ENCODE results near the gene PC.

DNA sequence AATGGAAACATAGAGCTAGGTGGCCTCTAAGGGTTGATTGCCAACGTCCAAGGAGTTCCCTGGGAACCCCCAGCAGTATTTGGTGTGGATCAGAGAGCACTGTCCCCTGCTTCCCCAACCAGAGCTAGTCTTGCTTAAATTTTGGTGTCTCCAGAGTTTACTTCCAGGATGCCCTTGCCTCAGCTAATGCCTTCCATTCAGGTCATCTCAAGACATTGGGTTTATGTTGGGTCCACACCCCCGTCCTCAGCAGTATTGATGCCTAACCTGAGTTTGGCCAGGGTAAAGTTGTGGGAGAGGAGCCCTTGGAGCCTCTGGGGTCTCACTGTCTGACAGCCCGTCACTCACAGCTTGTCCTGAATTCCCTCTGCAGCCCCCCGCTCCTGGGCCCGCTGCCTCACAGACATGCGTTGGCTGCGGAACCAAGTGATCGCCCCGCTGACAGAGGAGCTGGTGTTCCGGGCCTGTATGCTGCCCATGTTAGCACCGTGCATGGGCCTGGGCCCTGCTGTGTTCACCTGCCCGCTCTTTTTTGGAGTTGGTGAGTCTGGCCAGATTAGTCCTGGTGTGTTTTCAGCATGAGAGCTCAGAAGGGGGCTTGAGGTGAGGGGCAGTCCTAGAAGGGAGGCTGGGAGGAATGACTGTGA lies 113.6 kb downstream of the PC start:
- TF ChIP-seq, protein P1, sequence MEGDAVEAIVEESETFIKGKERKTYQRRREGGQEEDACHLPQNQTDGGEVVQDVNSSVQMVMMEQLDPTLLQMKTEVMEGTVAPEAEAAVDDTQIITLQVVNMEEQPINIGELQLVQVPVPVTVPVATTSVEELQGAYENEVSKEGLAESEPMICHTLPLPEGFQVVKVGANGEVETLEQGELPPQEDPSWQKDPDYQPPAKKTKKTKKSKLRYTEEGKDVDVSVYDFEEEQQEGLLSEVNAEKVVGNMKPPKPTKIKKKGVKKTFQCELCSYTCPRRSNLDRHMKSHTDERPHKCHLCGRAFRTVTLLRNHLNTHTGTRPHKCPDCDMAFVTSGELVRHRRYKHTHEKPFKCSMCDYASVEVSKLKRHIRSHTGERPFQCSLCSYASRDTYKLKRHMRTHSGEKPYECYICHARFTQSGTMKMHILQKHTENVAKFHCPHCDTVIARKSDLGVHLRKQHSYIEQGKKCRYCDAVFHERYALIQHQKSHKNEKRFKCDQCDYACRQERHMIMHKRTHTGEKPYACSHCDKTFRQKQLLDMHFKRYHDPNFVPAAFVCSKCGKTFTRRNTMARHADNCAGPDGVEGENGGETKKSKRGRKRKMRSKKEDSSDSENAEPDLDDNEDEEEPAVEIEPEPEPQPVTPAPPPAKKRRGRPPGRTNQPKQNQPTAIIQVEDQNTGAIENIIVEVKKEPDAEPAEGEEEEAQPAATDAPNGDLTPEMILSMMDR (IDR thresholded peaks at IDR 0.05; ENCODE audit: insufficient read depth, low read depth, low read length) = no peak
- no peak for TF ChIP-seq EZH2 (IDR thresholded peaks at IDR 0.05; ENCODE audit: insufficient read depth, low read length)

Data from astrocyte (in vitro differentiated cells and primary cell).